IPS-20b (cell line): ENCODE measurements around the gene AK4.

Source experiments
- H3K27ac ChIP-seq: one replicate; pipeline ENCODE4 v1.5.1; 2013; ENCODE audit warnings: low read length
- H3K27me3 ChIP-seq: 2 replicates; pipeline ENCODE4 v1.6.1; 2013; ENCODE audit warnings: mild to moderate bottlenecking, low read length, inconsistent platforms; ENCODE audit not compliant: insufficient read depth
- H3K36me3 ChIP-seq: 2 replicates; pipeline ENCODE4 v1.6.1; 2013; ENCODE audit warnings: low read depth, mild to moderate bottlenecking, inconsistent platforms, low read length, moderate library complexity; ENCODE audit not compliant: insufficient read depth
- H3K4me1 ChIP-seq: 2 replicates; pipeline ENCODE4 v1.6.1; 2013; ENCODE audit warnings: mild to moderate bottlenecking, control low read depth, inconsistent platforms, low read length, moderate library complexity; ENCODE audit not compliant: insufficient read depth
- H3K4me3 ChIP-seq: 2 replicates; pipeline ENCODE4 v1.5.1; 2013; ENCODE audit warnings: mild to moderate bottlenecking, low read length, inconsistent platforms
- H3K9ac ChIP-seq: 2 replicates; pipeline ENCODE4 v1.6.1; 2013; ENCODE audit warnings: low read depth, mild to moderate bottlenecking, inconsistent platforms, low read length, moderate library complexity
- H3K9me3 ChIP-seq: 2 replicates; pipeline ENCODE4 v1.6.1; 2013; ENCODE audit warnings: mild to moderate bottlenecking, low read depth, low read length, inconsistent platforms; ENCODE audit not compliant: insufficient read depth

Gene AK4

DNA sequence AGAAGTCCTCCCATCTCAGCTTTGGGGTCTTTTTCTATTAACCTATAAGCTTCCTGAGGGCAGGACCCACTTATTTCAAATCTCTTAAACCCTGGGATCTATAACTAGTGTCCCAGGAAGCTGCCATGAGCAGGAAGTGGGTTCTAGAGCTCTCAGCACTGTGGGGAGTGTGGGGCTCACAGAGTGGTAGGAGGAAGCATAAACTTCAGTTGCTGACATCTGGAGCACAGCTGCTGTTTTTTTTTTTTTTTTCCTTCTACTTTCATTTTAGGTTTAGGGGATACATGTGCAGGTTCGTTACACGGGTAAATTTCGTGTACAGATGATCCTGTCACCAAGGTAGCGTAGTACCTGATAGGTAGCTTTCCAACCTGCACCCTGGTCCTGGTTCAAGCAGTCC, 59.3 kb downstream of the AK4 start:
- Histone ChIP-seq H3K27ac (no peak overlapping the region), H3K9ac (no peak overlapping the region), H3K27me3 (no peaks in the 10 kb centered on the region), H3K4me1 (no peaks in the 10 kb centered on the region; the same call in 1 of the 2 replicates), H3K9me3 (no peaks in the 10 kb centered on the region), H3K36me3 (no peaks in the 10 kb centered on the region), H3K4me3 (no peak overlapping the region)

DNA sequence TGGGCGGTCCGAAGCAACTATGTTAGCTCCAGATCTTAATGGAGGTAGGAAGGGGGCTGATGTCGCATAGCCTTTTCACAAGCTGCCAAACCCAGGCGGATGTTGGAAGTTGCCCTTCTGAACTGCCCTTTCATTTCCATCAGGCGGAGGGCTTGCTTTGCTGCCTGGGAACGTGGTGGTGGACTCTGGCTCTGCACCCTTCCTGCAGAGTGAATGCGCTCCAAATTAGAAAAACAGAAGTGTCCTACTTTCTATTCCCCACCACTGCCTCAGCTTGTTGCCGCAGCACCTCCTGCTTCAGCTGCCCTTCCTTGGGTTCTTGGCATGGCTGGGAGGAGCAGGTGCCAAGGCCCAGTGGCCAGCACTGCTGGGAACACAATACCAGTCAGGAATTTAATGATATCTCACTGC, 60.6 kb downstream of the AK4 start:
- H3K36me3 ChIP-seq: no peaks in the 10 kb centered on the region
- no peak overlapping the region for H3K27ac ChIP-seq
- H3K9me3 ChIP-seq: no peaks in the 10 kb centered on the region
- H3K9ac ChIP-seq: no peak overlapping the region
- no peak overlapping the region for H3K4me3 ChIP-seq
- no peaks in the 10 kb centered on the region for H3K27me3 ChIP-seq
- no peaks in the 10 kb centered on the region; the same call in 1 of the 2 replicates for H3K4me1 ChIP-seq

DNA sequence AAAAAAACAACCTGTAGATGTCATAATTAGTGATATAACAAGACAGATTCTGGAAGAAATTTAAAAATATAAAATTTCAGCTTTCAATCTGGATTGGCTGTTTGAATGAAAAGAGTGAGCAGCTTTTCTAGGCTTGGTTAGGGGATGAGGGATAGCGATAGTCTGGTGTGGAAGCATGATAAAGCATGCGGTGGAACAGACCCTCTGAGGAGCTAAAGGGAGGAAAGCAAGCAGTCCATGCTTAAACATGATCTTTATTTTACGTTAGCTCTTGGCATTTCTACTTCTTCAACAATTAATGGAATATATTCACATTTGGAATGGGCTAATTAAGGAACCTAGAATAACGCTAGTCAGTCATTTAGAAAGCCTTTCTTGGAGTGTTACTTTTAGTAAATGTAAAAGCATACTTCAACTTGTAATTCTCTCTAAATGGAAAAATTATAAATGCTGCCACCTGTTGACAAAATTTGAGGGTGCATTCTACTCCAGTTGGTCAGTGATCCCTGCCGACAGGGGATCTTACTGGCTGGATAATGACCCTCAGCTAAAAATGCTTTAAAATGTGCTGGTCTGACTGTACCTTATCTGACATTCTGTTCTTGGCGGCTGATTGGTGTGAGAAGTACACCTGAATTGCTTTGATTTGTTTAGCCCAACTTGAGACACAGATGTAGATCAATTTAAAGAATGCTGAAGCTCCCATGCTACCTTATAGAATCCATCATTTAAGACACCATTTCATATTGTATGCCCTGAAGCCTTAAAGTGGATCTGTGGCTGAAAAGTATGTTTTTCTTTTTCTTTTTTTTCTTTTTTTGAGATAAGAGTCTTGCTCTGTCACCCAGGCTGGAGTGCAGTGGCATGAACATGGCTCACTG, 61.2 kb downstream of the AK4 start:
- H3K27me3 ChIP-seq: no peaks in the 10 kb centered on the region
- no peak overlapping the region for H3K27ac ChIP-seq
- H3K4me1 ChIP-seq: no peaks in the 10 kb centered on the region; the same call in 1 of the 2 replicates
- no peaks in the 10 kb centered on the region for H3K9me3 ChIP-seq
- H3K36me3 ChIP-seq: no peaks in the 10 kb centered on the region
- H3K4me3 ChIP-seq: no peak overlapping the region
- H3K9ac ChIP-seq: no peak overlapping the region

DNA sequence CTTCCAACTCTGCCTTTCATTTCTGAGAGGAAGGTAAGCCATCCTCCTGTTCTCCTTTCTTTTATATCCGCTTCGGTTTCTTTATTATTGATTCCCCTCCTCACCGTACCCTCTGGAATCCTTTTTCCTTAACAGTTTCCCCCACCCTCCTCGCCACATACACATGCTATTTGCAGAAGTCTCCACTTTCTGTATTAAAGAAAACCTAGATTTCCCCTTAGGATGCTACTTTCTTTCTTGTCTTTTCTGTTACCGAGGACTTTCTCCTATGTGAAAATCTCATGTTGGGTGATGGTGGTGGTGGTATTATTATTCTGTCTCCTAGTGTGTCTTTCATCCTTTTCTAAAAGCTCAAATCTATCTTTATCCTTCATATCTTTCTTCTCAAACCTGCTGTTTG, 62.3 kb downstream of the AK4 start:
- Histone ChIP-seq H3K9me3 (no peaks in the 10 kb centered on the region), H3K9ac (no peak overlapping the region), H3K36me3 (no peaks in the 10 kb centered on the region), H3K4me3 (no peak overlapping the region), H3K27me3 (no peaks in the 10 kb centered on the region), H3K4me1 (peaks cover under 1% of the 10 kb centered on the region; the same call in 1 of the 2 replicates), H3K27ac (no peak overlapping the region)

DNA sequence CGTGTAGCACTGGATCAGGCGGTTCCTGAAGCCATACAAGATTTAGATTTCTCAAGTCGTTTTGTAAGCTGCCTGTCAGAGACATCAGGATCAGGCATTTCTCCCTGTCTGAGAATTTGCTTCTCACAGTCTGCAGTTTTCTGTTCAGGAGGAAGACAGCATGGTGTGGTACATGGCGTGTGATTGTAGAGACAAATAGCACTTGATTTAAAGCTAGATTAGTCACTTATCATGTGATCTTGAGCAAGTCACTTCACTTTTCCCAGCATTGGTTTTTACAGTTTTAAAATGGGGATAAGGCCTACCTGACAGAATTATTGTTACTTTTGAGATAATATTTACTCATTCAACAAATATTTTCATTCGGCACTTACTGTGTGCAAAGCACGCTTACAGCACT, 63.3 kb downstream of the AK4 start:
- Histone ChIP-seq H3K27me3 (no peaks in the 10 kb centered on the region), H3K4me3 (no peak overlapping the region), H3K27ac (no peak overlapping the region), H3K9me3 (no peaks in the 10 kb centered on the region), H3K4me1 (peaks cover 7% of the 10 kb centered on the region; the same call in 1 of the 2 replicates), H3K9ac (no peak overlapping the region), H3K36me3 (no peaks in the 10 kb centered on the region)

DNA sequence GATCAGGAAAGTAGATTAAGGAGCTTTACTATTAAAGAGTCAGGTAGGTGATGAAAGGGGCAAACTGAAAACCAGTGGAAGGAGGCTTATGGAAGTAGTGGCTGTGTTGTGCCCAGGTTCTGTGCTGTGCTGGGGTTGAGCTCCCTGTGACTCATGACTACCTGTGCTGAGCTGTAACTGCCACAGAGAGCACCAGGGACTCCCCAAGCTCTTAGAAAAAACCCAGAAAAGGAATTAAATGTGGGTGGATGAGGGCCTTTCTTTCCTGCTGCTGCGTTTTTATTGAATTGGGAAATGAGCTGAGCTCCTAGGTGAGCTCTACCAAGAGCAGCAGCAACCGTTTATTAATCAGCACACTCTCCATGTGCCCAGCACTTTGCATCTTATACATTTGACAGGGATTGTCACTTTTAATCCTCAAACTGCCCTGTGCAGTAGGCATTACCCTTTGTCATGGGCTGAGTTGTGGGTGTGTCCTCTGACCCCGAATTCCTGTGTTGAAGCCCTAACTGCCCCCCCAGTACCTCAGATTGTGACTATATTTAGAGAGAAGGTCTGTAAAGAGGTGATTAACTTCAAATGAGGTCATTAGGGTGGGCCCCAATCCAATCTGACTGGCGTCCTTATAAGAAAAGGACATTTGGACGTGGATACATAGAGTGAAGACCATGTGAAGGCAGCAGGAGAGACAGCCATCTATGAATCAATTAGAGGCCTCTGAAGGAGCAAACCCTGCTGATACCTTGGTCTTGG, 65.4 kb downstream of the AK4 start:
- no peaks in the 10 kb centered on the region for H3K9me3 ChIP-seq
- peaks cover 17% of the 10 kb centered on the region for H3K4me1 ChIP-seq
- H3K27me3 ChIP-seq: no peaks in the 10 kb centered on the region
- H3K4me3 ChIP-seq: no peak overlapping the region
- no peak overlapping the region for H3K27ac ChIP-seq
- H3K9ac ChIP-seq: no peak overlapping the region
- peaks cover 1% of the 10 kb centered on the region; the same call in 1 of the 2 replicates for H3K36me3 ChIP-seq

DNA sequence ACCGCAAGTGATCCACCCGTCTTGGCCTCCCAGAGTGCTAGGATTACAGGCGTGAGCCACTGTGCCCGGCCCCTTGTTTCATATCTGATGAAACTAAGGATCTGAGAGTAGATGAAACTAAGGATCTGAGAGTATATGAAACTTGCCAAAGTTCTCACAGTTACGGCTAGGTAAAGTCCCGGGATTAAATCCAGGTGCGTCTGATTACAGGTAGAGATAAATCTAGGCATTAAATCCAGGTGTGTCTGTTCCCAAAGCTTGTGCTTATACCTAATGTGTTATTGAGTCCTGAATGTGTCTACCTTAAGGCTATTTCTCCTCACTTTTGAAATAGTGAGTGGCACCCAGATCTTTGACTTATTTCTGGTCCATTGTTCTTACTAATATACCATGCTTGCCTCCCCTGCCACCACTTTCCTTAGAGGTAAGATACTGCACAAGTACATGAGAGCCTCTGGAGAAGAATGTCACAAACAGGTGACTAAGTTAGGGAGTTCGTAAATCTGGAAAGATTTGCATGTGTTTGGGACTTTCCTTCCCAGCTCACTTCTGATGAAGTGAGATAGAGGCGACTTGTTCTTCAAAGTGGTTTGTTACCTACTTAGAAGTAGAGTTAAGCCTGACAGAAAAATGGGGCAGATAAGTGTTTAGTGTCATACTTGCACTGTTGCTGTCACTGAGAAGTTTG, 66.5 kb downstream of the AK4 start:
- no peaks in the 10 kb centered on the region for H3K27me3 ChIP-seq
- H3K9ac ChIP-seq: no peak overlapping the region
- peaks cover 17% of the 10 kb centered on the region for H3K4me1 ChIP-seq
- no peak overlapping the region for H3K27ac ChIP-seq
- no peaks in the 10 kb centered on the region for H3K9me3 ChIP-seq
- H3K4me3 ChIP-seq: no peak overlapping the region
- peaks cover 11% of the 10 kb centered on the region; the same call in 1 of the 2 replicates for H3K36me3 ChIP-seq

DNA sequence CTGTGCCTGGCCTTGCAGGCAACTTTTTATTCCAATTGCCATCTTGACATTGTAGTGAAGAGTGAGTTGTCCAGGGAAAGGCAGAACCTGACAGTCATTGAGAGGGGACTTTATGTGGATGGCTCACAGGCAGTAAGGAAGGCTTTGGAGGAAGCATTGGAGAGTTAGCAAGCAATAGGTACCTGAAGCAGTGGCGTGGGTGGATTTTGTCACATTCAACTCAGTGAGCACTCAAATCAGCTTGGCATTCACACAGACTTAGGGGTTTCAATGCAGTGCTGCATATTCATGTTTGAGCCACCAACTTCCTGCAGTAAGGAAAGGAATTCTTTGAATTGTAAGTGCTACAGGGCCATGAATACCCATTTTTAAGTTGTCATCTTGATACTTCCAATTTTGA, 69.0 kb downstream of the AK4 start:
- H3K36me3 ChIP-seq: peaks cover 17% of the 10 kb centered on the region; the same call in 1 of the 2 replicates
- no peak overlapping the region for H3K9ac ChIP-seq
- peaks cover 17% of the 10 kb centered on the region for H3K4me1 ChIP-seq
- H3K9me3 ChIP-seq: no peaks in the 10 kb centered on the region
- H3K4me3 ChIP-seq: no peak overlapping the region
- no peaks in the 10 kb centered on the region for H3K27me3 ChIP-seq
- no peak overlapping the region for H3K27ac ChIP-seq

DNA sequence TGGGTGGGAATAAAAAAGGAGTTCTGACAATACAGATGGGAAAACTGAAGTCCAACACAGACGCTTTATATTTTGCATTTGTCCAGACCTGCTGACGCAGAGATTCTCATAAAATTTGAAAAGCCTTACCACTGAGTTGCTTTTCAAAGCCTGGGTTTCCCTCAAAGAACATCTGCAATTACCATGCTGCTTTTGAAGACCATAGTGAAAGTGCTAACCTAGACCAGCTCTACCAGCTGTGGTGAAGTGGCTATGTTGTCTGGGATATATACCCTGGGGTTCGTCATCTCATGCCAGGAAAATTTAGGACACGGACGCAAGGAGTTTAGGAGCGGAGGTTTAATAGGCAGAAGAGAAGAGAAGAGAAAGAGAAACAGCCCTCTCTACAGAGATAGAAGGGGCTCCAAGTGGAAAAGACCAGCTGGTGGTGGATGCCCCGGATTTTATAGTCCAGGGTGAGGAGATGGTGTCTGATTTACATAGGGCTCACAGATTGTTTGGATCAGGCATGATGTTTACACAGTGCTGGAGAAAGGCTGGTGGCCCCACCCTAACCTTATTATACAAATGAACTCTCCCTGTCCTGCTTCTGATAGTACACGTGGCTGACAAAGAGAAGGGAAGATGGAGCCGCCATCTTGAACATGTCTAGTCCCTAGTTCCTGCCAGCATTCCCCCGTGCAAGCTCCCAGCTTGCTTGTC, 73.8 kb downstream of the AK4 start:
- H3K4me3 ChIP-seq: no peak overlapping the region
- H3K9me3 ChIP-seq: no peaks in the 10 kb centered on the region
- H3K27me3 ChIP-seq: no peaks in the 10 kb centered on the region
- H3K9ac ChIP-seq: no peak overlapping the region
- H3K36me3 ChIP-seq: peaks cover 37% of the 10 kb centered on the region; the same call in 1 of the 2 replicates
- no peak overlapping the region for H3K27ac ChIP-seq
- H3K4me1 ChIP-seq: peaks cover 5% of the 10 kb centered on the region

DNA sequence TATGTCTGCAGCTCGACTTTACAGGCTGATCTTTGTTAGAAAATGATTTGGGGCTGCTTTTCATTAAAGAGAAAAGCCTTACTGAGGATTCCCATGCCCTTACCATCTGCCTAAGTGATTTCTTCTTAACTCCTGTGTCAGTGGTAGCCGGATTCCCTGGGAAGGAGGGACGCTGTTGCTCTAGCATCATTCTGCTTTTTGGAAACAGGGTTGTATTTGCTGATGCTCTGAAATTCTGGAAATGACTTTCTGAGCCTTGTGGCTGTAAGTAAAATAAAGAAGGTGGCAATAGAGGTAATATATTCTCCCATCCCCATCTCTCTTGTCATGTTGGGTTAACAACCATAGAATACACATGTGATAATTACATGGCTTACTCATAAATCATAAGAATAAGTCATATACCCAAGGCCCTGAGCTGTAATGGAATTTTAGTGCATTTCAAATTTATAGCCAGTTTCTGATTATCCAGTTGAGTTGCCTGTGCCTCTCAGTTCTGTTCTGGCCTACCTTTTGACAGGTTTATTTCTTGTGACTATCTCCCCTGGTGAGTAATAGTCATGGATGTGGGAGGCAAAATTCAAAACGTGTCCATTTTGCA, 74.4 kb downstream of the AK4 start:
- H3K27ac ChIP-seq: no peak overlapping the region
- no peak overlapping the region for H3K9ac ChIP-seq
- H3K36me3 ChIP-seq: peaks cover 37% of the 10 kb centered on the region; the same call in 1 of the 2 replicates
- no peaks in the 10 kb centered on the region for H3K27me3 ChIP-seq
- H3K4me1 ChIP-seq: no peaks in the 10 kb centered on the region; the same call in 1 of the 2 replicates
- no peak overlapping the region for H3K4me3 ChIP-seq
- H3K9me3 ChIP-seq: no peaks in the 10 kb centered on the region

DNA sequence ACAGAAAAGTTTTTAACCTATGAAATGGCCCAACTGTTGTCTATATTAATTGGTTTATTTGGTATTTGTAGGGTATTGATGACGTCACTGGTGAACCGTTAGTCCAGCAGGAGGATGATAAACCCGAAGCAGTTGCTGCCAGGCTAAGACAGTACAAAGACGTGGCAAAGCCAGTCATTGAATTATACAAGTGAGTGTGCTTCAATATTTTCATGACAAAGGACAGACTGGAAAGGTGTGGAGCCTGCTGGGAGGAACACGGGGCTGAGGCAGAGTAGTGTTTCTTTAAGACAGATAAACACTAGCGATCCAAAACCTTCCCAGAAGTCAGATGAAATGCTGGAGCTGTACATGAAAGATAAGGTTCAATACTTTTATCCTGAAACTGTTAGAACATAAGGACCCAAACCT, 76.7 kb downstream of the AK4 start:
- H3K9ac ChIP-seq: no peak overlapping the region
- H3K27ac ChIP-seq: no peak overlapping the region
- H3K9me3 ChIP-seq: no peaks in the 10 kb centered on the region
- no peaks in the 10 kb centered on the region; the same call in 1 of the 2 replicates for H3K4me1 ChIP-seq
- H3K4me3 ChIP-seq: no peak overlapping the region
- peaks cover 33% of the 10 kb centered on the region; the same call in 1 of the 2 replicates for H3K36me3 ChIP-seq
- no peaks in the 10 kb centered on the region for H3K27me3 ChIP-seq
